Muscle layer of colon (tissue), 2 donors: ENCODE results near the gene TRIP10.
"Not testable (repeated sequence)": the region's sequence is repeated elsewhere in the genome, so short reads cannot be mapped to it uniquely, and the experiment has no call there.

Source experiments
- H3K27ac ChIP-seq: one replicate; pipeline ENCODE4 v1.7.0; 2013; ENCODE audit warnings: low read depth, mild to moderate bottlenecking, low read length, moderate library complexity
- H3K27me3 ChIP-seq, 2 donors: one replicate each; pipeline ENCODE4 v1.7.0; 2013; ENCODE audit warnings: low read length in 2 of 2, mild to moderate bottlenecking in 2 of 2; ENCODE audit not compliant: insufficient read depth in 2 of 2, control insufficient read depth in 1 of 2
- H3K36me3 ChIP-seq: one replicate; pipeline ENCODE4 v1.7.0; 2013; ENCODE audit warnings: mild to moderate bottlenecking, low read length; ENCODE audit not compliant: insufficient read depth
- H3K4me1 ChIP-seq: one replicate; pipeline ENCODE4 v1.7.0; 2013; ENCODE audit warnings: mild to moderate bottlenecking, low read length; ENCODE audit not compliant: insufficient read depth
- H3K4me3 ChIP-seq, 2 donors: one replicate each; pipeline ENCODE4 v1.7.0; 2013; ENCODE audit warnings: low read length in 2 of 2, low read depth in 1 of 2, mild to moderate bottlenecking in 1 of 2, moderate library complexity in 1 of 2
- H3K9ac ChIP-seq: one replicate; pipeline ENCODE4 v1.7.0; 2013; ENCODE audit warnings: low read length
- H3K9me3 ChIP-seq: one replicate; pipeline ENCODE4 v1.7.0; 2013; ENCODE audit warnings: mild to moderate bottlenecking, low read length
- donor health status: abdominal sarcoma.
- donor health status: Adenocarcinoma of cecum.

The TRIP10 gene

GRCh38 chr19:6751189-6751588 is 11.7 kb downstream of the TRIP10 start:
- Histone ChIP-seq H3K4me1 (peaks cover 6% of the 10 kb centered on the region), H3K27ac (no peak overlapping the region), H3K27me3 (no peaks in the 10 kb centered on the region), H3K9me3 (no peaks in the 10 kb centered on the region), H3K36me3 (peaks cover 50% of the 10 kb centered on the region), H3K4me3 (no peak overlapping the region), H3K9ac (no peak overlapping the region)

GRCh38 chr19:6752256-6753177 is 13.0 kb downstream of the TRIP10 start:
- H3K4me1 ChIP-seq: peaks cover 6% of the 10 kb centered on the region
- peak overlapping the region; percentile 2 to 60 for H3K4me3 ChIP-seq
- H3K27ac ChIP-seq: no peak overlapping the region
- no peaks in the 10 kb centered on the region for H3K27me3 ChIP-seq
- H3K9me3 ChIP-seq: no peaks in the 10 kb centered on the region
- H3K9ac ChIP-seq: no peak overlapping the region
- peaks cover 38% of the 10 kb centered on the region for H3K36me3 ChIP-seq

GRCh38 chr19:6753178-6754031 is 13.9 kb downstream of the TRIP10 start:
- Histone ChIP-seq H3K9ac (no peak overlapping the region), H3K36me3 (peaks cover 33% of the 10 kb centered on the region), H3K27ac (peak overlapping the region; percentile 52), H3K4me3 (peak overlapping the region; percentile 2 to 60), H3K4me1 (peaks cover 6% of the 10 kb centered on the region), H3K9me3 (no peaks in the 10 kb centered on the region), H3K27me3 (no peaks in the 10 kb centered on the region)

- Histone ChIP-seq H3K27me3 (no peaks in the 10 kb centered on the region), H3K9ac (no peak overlapping the region), H3K36me3 (peaks cover 28% of the 10 kb centered on the region), H3K27ac (no peak overlapping the region), H3K4me3 (no peak overlapping the region), H3K9me3 (no peaks in the 10 kb centered on the region), H3K4me1 (peaks cover 6% of the 10 kb centered on the region)
Observed at GRCh38 chr19:6754136-6754535, 14.7 kb downstream of the TRIP10 start.

- Histone ChIP-seq H3K27me3 (no peaks in the 10 kb centered on the region), H3K9ac (no peak overlapping the region), H3K9me3 (no peaks in the 10 kb centered on the region), H3K27ac (no peak overlapping the region), H3K36me3 (peaks cover 22% of the 10 kb centered on the region), H3K4me1 (peaks cover 6% of the 10 kb centered on the region), H3K4me3 (no peak overlapping the region)
Observed at GRCh38 chr19:6754653-6755463, 15.4 kb downstream of the TRIP10 start.

- H3K4me1 ChIP-seq: no peaks in the 10 kb centered on the region
- H3K4me3 ChIP-seq: no peak overlapping the region
- no peak overlapping the region for H3K9ac ChIP-seq
- H3K9me3 ChIP-seq: no peaks in the 10 kb centered on the region
- H3K27ac ChIP-seq: no peak overlapping the region
- H3K36me3 ChIP-seq: no peaks in the 10 kb centered on the region
- H3K27me3 ChIP-seq: no peaks in the 10 kb centered on the region
Observed at GRCh38 chr19:6760606-6761005, 21.1 kb downstream of the TRIP10 start.

- Histone ChIP-seq H3K9ac (no peak overlapping the region), H3K4me3 (no peak overlapping the region), H3K4me1 (no peaks in the 10 kb centered on the region), H3K27ac (no peak overlapping the region), H3K36me3 (no peaks in the 10 kb centered on the region), H3K9me3 (no peaks in the 10 kb centered on the region), H3K27me3 (peaks cover 4 to 6% of the 10 kb centered on the region in 2 donors)
Observed at GRCh38 chr19:6761053-6761676, 21.7 kb downstream of the TRIP10 start.

GRCh38 chr19:6762253-6762797 is 22.8 kb downstream of the TRIP10 start:
- H3K27ac ChIP-seq, H3K9ac ChIP-seq, H3K4me3 ChIP-seq, H3K36me3 ChIP-seq, H3K4me1 ChIP-seq, H3K9me3 ChIP-seq: not testable (repeated sequence)
- peaks cover 15 to 17% of the 10 kb centered on the region in 2 donors for H3K27me3 ChIP-seq

- Histone ChIP-seq H3K27me3 (peaks cover 23 to 30% of the 10 kb centered on the region in 2 donors), H3K4me1 (no peaks in the 10 kb centered on the region), H3K36me3 (no peaks in the 10 kb centered on the region), H3K9ac (no peak overlapping the region), H3K9me3 (no peaks in the 10 kb centered on the region), H3K27ac (no peak overlapping the region), H3K4me3 (no peak overlapping the region)
Observed at GRCh38 chr19:6765738-6766356, 26.4 kb downstream of the TRIP10 start.

- Histone ChIP-seq H3K4me3 (no peak overlapping the region), H3K27me3 (peaks cover 23 to 30% of the 10 kb centered on the region in 2 donors), H3K9me3 (no peaks in the 10 kb centered on the region), H3K27ac (no peak overlapping the region), H3K36me3 (no peaks in the 10 kb centered on the region), H3K9ac (no peak overlapping the region), H3K4me1 (no peaks in the 10 kb centered on the region)
Observed at GRCh38 chr19:6766357-6767080, 27.0 kb downstream of the TRIP10 start.
